Stimulated activated CD4-positive, alpha-beta T cell treated with anti-CD3 and anti-CD28 coated beads, Interleukin-1b, Interleukin-23, amount 100 ng/mL, for 24 hours (primary cell): ENCODE measurements around the gene NCOA7.
"Not testable (repeated sequence)": the region's sequence is repeated elsewhere in the genome, so short reads cannot be mapped to it uniquely, and the experiment has no call there.

ENCODE experiments used
- DNase-seq, 4 experiments: peaks; one replicate each; pipeline ENCODE4 v3.0.0-alpha.2; 2020; ENCODE audit warnings: low read depth in 4 of 4, low spot score in 1 of 4

Gene NCOA7

DNA sequence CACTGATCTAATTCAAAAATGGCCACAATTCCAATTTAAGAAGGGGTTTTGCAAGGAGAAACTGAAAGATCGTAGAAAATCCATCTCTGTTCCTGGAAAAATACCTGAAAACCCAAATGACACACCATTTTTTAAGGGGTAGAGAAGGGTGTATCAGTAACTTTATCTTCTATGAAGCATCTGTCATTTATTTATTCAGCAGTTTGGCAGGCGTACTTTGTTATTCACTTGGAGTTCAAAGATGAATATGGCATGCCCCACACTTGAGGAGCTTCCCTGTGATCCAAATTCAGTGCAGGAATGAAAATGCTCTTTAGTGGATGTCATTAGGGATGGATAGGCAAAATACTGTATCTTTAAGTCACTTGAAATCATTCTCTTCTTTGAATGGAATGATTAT, 173.1 kb downstream of the NCOA7 start:
- DNase-seq: no peak

- DNase-seq: no peak
These were observed 175.8 kb downstream of the NCOA7 start for GRCh38 chr6:125966569-125966968.

GRCh38 chr6:125968493-125968892, 177.7 kb downstream of the NCOA7 start:
- DNase-seq: no peak

GRCh38 chr6:125970760-125971159, 180.0 kb downstream of the NCOA7 start:
- DNase-seq: no peak

- DNase-seq: not testable (repeated sequence)
These were observed 181.7 kb downstream of the NCOA7 start for GRCh38 chr6:125972478-125972877.

DNA sequence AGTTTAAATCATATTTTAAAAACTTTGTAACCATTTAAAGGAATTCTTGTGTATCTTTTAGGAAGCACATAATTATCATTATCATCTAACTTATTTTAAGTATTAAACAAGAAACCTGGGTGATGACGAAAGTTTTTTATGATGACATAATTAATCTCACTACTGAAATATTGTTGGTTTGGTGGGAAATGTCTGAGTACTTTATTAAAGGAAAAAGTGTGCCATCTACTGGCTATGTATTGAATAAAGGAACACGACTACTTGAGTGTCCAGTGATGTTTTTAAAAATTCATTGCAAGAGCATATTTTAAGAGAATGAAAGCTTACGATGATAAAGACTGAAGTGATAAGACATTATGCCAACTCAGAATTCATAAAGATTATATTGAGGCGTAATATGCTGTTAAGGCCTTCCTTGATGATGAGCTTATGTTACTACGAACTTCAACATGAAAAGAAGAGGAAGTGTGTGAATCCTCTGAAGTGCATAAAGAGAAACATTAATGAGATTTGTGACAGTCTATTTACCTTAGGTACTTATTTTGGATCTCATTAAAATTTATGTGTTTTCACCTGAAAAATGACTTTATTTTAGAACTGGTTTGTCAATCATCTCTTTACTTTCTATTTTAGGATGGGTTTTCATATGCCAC, 183.6 kb downstream of the NCOA7 start:
- no peak for DNase-seq

DNA sequence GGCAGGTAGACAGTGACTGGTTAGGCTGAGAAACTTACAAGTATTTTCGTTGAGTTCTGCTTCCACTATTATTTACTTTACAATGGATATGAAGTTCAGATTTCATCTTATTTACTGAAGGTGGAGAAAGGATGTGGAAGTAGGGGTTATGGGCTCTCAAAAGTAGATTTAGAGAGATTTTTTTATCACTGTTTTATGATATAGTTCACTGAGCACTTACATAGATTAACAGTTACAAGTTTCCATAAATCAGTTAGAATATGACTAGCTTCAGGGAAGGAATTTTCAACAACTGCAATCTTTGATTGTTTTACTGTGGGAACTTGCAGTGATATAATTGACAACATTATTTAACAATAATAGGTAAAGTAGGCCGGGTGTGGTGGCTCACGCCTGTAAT, 188.3 kb downstream of the NCOA7 start:
- DNase-seq: no peak
